ENCODE measurements around the gene BRI3BP.
"Not testable (repeated sequence)": the region's sequence is repeated elsewhere in the genome, so short reads cannot be mapped to it uniquely, and the experiment has no call there.

BRI3BP gene

GRCh38 chr12:125068391-125068790, 74.9 kb downstream of the BRI3BP start:
- DNase-seq (ENCODE audit: low read depth) = no peak

- DNase-seq (ENCODE audit: low read depth) = no peak
These were observed 76.2 kb downstream of the BRI3BP start for GRCh38 chr12:125069616-125070015.

- DNase-seq (ENCODE audit: low read depth) = no peak
These were observed 76.7 kb downstream of the BRI3BP start for GRCh38 chr12:125070112-125070511.

GRCh38 chr12:125070661-125071390, 77.4 kb downstream of the BRI3BP start:
- DNase-seq (ENCODE audit: low read depth) = no peak

GRCh38 chr12:125071456-125071855, 78.0 kb downstream of the BRI3BP start:
- no peak for DNase-seq (ENCODE audit: low read depth)

GRCh38 chr12:125072496-125072895, 79.1 kb downstream of the BRI3BP start:
- DNase-seq (ENCODE audit: low read depth) = no peak

GRCh38 chr12:125074294-125074693, 80.8 kb downstream of the BRI3BP start:
- not testable (repeated sequence) for DNase-seq (ENCODE audit: low read depth)

GRCh38 chr12:125076103-125076502, 82.7 kb downstream of the BRI3BP start:
- no peak for DNase-seq (ENCODE audit: low read depth)

GRCh38 chr12:125079084-125079483, 85.6 kb downstream of the BRI3BP start:
- DNase-seq (ENCODE audit: low read depth) = no peak

GRCh38 chr12:125079648-125080645, 86.5 kb downstream of the BRI3BP start:
- peak; percentile 71 for DNase-seq (ENCODE audit: low read depth)

Measured in fibroblast of the conjunctiva (primary cell).